HG03558 (cell line): ENCODE data around the gene PRPF4.
"Not testable (repeated sequence)": the region's sequence is repeated elsewhere in the genome, so short reads cannot be mapped to it uniquely, and the experiment has no call there.

Experiments used
- ATAC-seq: cut with Tn5 transposase; IDR thresholded peaks from one replicate; pipeline ENCODE4 v1.9.1; 2021; ENCODE audit warnings: moderate number of reproducible peaks; ENCODE audit not compliant: unreplicated experiment; ENCODE audit errors: extremely low read depth

Gene PRPF4

DNA sequence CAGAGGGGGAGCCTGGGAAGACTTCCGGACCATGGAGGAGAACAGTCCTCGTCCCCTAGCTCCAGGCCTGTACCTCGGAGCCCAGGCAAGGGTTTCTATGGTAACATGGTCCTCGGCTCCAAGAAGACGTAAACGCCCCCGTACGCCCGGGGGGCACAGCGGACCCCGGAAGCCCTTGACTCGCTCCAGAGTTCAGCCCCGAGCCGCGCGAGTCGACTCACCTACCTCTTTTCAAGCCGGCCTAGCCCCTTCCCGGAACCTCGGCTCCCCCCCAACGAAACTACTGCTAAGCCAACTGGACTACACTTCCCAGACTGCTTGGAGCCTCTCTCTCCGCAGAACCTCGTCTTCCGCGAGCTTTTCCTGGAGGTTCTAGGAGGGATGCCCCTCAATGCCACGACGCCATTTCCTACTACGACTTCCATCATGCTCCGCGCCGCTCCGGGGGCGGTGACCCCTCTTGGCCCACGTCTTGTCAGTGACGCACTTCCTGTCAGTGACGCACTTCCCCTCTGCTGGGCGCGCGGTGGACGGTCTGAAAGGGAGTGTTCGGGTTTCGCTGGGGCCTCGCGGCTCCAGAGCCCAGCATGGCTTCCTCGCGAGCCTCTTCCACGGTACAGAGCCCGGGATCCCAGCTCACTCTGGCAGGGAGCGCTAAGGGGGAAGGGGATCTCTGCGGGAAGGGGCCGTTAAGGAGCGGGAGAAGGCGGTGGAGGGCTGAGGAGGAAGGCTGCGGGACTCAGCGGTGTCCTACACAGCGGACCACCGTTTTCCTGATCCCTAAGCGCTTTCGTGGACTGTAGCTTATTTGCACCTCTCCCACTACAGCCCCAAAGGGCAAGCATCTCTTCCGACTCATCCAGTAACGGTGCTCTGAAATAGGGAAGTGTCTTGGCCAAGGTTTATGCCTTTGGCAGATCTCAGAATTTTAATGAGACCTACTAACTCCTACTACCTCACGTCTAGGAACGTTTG, at the start of gene PRPF4, which contains the start of gene CDC26:
Gene PRPF4 (plus strand): TSS at position 502 of the 975 bp plus-strand sequence. CDS start 86 bp downstream, at position 588.
Gene CDC26 (minus strand): TSS at position 416 of the 975 bp plus-strand sequence. CDS start 3,065 bp downstream, outside the sequence.
- ATAC-seq = peak; percentile 96

DNA sequence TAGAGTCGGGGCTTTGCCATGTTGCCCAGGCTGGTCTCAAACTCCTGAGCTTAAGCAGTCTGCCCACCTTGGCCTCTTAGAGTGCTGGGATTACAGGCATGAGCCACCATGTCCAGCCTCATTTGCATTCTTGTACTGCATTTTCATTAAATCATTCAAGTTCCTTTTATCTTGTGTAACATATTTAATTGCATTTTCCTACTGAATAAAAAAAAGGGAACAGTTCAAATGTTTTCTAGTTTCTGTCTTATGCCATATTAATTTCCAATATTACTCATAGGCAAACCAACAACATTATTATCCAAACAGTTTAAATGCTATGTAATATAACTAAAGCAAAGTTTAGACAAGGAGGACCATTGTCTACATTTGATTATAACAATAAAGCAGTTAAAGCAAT, 48.0 kb upstream of the PRPF4 start:
- no peak for ATAC-seq

DNA sequence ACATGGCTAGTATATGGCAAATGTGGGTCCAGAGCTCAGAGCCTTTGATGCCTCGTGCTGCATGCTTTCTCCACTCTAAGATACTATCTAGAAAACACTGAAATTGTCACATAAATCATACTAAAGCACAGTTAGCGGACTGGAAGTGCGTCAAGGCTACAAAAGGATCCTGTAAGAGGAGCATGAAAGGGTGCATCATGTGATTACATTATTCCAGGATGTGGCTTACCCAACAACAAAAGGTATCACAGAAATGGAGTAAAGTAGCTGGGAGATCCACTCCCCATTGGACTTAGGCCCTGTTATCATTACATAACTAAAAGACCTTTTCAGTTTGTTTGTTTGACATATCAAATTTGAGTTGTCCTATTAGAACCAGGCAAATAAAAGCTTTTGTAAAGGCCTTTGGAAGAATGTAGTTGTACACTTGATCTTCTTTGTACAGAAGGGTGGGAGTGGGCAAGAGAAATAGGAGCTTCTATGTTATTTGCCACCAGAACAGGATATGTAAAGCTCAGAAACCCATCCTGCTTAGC, 47.3 kb upstream of the PRPF4 start:
- no peak for ATAC-seq

DNA sequence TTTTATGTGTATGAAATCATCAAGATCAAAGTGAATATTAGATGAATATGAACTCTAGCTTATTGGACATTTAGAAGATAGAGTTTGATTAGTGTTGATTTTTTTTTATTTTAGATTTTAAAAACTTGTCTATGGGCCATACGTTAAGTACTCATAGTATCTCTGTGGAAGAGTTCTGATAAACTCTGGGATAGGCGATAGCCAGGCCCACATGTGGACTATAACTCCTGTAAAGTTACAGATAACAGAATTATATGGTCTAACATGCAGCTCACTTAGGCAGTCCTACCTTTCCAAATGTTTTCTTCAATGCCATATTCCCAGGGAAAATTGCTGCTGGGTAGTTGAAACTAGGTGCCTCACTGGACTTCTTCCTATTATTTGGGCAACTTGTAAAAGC, 43.8 kb upstream of the PRPF4 start:
- ATAC-seq = no peak

DNA sequence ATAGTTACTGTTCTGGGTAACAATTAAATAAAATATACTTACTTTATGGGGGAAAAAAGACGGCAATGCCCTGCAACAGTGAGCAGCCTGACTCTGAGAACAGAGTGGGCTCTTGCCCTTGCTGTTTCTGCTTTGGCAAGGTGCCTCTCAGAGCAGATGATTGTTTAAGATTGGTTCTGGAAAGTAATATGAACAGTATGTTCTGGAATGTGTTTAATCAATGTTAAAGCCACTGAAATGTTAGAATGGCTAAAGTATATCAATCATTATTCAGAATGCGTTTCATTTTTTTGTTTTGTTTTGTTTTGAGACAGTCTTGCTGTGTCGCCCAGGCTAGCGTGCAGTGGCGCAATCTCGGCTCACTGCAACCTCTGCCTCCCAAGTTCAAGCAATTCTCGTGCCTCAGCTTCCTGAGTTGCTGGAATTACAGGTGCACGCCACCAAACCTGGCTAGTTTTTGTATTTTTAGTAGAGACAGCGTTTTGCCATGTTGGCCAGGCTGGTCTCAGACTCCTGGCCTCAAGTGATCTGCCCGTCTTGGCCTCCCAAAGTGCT, 39.7 kb upstream of the PRPF4 start:
- ATAC-seq = not testable (repeated sequence)

DNA sequence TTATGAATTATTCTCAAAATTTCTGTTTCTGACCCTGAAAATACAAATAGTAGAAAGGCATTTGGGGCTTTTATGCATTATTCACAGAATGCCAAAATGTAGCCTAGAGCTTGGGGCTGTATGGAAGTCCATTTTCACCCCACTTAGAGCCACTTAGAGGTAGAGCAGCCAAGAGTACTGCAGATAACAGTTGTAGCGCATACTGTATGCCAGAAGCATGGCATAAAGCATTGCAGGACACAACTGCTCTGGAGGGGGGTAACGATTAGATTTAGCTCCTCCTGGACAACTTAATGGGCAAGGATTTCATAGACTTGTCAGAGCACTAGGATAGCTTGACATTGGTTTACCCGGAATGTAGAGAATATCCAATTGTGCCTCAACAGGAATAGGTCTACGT, 38.4 kb upstream of the PRPF4 start:
- no peak for ATAC-seq

DNA sequence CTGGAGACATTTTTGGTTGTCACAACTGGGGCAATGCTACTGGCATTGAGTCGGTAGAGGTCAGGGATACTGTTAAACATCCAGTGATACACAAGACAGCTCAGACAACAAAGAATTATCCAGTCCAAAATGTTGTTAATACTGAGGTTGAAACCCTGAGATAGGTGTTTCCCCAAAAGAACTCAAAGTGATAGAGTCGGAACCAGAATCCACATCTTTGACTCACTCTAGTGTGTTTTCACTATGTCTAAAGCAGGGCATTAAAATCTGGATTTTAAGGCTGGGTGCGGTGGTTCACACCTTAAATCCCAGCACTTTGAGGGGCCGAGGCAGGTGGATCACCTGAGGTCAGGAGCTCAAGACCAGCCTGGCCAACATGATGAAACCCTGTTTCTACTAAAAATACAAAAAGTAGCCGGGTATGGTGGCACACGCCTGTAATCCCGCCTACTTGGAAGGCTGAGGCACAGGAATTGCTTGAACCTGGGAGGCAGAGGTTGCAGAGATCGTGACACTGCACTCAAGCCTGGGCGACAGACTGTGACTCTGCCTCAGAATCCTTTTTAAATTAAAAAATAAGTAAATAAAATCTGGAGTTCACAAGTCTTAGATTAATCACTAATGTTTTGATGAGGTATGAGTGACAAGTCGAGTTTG, 37.1 kb upstream of the PRPF4 start:
- ATAC-seq = no peak

DNA sequence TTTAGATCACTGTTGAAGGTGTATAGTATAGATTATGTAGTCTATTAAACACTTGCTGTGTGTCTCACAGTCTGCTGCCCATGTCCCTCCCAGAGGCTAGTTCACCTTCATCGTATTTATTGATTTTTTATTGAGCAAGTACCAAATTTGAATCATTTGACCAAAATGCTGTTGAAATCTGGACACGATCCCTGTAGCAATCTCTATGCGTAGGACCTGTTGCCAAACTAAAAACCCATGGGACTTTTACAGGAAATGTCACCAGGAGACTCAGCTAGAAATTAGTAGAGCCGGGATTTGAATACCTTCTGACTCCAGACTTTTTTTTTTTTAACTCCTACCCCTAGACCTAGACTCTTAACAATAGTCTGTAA, 36.6 kb upstream of the PRPF4 start:
- ATAC-seq = no peak

DNA sequence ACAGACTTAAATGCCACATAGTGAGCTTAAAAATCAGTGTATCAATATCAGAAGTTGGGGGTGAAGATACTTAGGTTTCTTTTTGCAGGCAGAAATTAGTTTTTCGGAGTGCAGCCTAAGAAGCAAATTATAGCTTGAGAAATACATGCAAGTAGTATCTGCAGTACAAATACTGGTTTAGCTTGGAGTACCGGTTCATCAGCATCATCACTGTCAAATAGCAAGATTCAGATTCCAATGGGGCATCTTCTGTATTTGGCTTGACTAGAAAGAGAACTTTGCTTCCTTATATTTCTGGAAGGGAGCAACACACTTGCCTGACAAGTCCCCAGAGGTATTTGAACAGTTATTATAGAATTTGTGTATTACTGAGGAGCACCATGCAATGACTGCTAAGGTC, 34.3 kb upstream of the PRPF4 start:
- no peak for ATAC-seq

DNA sequence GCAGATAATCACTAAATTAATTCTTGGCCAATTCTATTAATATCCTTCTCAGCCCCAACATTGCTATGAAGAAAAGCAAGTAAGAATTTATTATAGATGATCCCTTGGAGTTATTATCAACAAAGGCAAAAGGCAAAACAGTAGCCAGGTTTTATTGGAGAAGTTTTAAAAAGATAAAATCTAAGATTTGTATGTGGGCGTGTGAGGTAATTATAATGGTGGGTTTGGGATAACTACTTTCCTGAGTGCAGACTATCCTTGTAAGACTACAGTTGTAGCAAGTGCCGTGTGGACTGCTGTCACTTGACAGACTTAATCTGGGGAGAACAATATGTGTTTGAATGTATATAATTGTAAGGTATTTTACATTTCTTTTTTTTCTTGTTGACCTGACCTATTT, 30.9 kb upstream of the PRPF4 start:
- ATAC-seq = no peak

DNA sequence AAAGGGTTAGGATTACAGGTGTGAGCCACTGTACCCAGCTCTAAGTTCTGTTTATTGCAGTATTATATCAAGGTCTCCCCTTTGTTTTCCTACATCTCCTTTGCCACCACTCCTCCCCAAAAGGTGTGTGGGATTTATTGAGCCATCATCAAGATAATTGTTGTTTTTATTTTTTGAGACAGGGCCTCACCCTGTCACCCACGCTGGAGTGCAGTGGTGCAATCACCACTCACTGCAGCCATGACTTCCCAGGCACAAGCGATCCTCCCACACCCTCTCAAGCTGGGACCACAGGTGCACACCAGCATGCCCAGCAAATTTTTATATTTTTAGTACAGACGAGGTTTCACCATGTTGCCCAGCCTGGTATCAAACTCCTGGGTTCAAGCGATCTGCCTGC, 29.6 kb upstream of the PRPF4 start:
- ATAC-seq = no peak

DNA sequence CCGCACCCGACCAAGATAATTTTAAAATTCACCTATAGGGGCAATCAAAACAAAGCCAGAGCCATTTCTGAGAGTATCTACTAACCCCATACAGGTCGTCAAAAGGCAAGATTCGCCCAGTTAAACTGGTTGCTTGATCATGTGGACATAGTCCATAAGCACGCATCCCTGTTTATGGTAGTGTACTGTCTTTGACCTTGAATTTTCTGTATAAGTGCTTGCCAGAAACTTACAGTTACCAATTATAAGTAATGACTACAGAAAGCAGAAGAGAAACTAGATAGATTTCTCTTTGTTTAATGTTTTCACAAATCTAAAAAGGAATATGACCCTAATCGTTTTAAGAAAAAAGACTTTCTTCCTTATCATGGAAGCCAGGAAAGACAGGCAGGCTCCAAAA, 28.5 kb upstream of the PRPF4 start:
- ATAC-seq = no peak

DNA sequence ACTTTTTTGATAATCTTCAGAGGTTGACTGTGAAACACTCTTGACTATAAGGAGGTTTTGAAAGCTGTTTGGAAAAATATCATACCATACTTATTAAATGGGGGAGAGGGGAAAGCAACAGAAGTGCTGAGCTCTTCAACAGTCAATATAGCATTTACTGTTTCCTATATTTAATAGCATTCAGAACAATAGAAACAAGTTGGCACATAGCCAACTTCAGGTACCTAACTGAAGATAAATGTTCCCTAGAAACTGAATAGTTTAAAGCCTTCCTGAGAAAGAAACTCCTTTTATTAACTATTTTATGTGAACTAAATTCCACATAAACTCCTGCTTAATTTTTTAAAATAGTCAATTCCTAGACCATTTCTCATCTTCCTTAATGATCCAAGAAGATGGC, 27.8 kb upstream of the PRPF4 start:
- no peak for ATAC-seq

DNA sequence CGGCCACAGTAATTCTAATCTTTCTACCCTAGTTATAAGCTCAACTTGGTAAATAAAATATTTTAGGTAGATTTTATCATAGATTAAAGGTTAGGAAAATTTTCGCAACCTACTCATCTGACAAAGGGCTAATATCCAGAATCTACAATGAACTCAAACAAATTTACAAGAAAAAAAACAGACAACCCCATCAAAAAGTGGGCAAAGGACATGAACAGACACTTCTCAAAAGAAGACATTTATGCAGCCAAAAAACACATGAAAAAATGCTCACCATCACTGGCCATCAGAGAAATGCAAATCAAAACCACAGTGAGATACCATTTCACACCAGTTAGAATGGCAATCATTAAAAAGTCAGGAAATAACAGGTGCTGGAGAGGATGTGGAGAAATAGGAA, 25.8 kb upstream of the PRPF4 start:
- not testable (repeated sequence) for ATAC-seq

DNA sequence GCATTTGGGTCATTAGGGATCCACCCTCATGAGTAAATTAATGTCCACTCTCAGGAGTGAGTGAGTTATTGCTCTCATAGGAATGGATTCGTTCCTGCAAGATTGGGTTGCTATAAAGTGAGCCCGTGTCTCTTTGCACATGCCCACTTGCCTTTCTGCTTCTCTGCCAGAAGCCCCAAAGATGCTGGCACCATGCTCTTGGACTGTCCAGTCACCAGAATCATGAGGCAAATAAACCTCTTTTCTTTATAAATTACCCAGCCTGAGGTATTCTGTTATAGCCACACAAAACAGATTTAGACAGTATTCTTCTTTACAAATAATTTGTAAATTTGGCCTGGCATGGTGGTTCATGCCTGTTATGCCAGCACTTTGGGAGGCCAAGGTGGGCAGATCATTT, 24.7 kb upstream of the PRPF4 start:
- no peak for ATAC-seq

DNA sequence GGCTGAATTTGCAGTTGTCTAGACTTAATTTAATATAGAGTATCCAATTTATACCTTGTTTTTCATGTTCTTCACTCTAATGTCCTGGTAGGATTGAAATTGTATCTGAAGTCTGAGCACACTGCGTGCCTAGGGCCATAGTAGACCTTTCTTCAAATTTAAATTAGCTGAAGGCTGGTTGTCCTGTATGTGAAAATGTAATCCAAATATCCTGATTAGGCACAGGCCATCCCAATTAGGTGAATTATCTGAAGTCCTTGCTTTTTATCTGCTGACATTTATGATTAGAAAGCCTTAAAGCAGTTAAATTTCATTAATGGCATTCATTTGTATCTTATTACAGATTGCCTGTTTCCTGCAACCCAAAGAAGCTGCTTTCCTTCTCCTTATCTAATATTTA, 20.5 kb upstream of the PRPF4 start:
- ATAC-seq = no peak

DNA sequence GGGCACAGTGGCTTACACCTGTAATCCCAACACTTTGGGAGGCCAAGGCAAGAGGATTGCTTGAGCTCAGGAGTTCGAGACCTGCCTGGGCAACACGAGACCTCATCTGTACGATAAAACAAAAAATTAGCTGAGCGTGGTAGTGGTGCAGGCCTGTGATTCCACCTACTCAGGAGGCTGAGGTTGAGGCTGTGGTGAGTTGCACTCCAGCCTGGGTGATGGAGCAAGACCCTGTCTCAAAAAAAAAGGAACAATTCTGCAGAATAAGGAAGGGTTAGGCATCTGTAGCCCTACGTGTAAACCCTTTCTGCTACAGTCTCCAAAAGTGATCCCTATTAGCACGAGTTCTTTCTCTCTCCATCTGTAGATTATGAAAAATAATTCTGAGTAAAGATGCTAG, 20.0 kb upstream of the PRPF4 start:
- no peak for ATAC-seq

DNA sequence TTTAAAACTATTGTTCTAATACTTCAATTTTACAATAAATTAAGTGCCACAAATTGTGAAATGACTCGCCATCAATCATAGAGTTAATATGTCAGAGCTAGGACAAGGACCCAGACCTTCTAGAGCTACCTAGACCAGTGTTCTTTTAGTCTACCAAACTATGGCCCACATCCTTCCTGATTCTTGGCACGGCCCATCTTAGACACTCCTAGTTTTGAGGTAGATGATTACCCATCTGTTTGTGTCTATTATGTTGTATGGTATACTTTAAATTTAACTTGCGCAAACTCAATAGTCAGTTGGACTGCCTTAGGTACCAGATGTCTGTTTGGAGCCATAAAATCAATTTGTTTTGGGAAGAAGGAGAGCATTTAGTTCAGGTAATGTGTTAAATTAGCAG, 17.6 kb upstream of the PRPF4 start:
- no peak for ATAC-seq

DNA sequence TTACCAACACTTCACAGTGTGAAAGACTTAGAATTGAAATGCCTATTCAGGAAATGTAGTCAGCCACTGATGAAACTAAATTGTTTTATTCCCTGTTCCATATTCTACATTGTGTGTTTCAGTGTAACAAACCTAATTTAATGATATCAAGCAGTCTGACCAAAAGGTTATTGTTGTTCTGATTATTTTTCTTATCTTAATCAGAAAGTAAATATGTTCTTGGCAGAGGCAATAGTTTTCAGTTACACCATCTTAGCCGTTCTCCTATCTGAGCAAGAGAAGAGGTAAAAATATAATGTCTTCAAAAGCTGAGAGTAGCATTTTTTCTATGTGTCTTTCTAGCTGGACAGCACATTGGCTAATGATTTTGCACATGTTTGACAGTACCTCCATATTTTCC, 17.2 kb upstream of the PRPF4 start:
- no peak for ATAC-seq

DNA sequence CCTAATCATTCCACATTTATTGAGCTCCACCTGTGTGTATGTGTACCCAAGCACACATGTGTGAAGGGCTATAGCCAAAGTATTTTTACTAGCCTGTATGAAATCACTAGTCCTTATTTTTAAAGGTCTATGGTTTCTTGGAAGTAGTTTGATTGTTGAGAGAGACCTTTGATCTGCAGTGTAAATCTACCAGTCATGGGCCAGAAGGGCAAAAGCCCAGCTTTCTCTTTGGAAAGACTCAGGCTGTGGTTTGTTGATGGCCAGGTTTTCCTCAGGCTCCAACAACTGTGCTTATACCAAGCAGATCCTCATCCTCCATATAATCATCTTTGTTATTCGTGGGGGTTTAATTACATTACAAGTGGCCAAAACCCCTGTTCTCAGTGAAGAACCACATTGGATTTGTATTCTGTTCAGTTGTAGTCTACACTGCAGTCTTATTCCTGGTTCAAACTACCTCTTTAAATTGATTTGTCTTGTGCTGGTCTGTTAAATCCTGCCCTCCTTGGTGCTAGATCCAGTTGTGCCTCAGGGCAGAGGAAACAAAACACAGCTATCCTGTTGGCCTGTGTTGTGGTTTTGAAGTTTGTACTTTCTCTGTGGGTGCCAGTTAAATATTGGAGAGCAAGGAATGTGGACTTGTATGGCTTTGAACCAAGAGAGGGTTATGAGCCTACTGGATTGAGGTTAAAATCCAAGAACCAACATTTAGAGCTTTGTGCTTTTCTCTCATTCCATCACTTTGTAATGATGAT, 13.4 kb upstream of the PRPF4 start:
- ATAC-seq = no peak
